SU-DHL-6 (cell line): ENCODE data around the gene EVC.

Source experiments
- CTCF ChIP-seq: fragments of 200-600 bp; sonication (generic); IDR thresholded peaks from one replicate; pipeline ENCODE4 v1.5.1; 2017; ENCODE audit warnings: antibody characterized with exemption, mild to moderate bottlenecking, low read length, moderate library complexity; ENCODE audit not compliant: insufficient read depth, poor library complexity, severe bottlenecking
- EZH2phosphoT487 ChIP-seq: fragments of 200-600 bp; sonication (generic), shearing (Covaris generic); conservative IDR thresholded peaks from 2 replicates; pipeline ENCODE4 v1.6.1; 2018; ENCODE audit warnings: mild to moderate bottlenecking, antibody characterized with exemption, low read length, moderate library complexity, mixed read lengths

GRCh38 chr4:5721923-5722322, 10.9 kb downstream of the EVC start:
- TF ChIP-seq CTCF = no peak
- no peak for TF ChIP-seq EZH2phosphoT487
